Left lung (tissue), 10 donors: ENCODE results near the gene TYRP1. TPM values are rescaled to one million over a fixed set of nuclear protein-coding genes. Genes with fewer than 3 reads are reported as not detected.

Source experiments
- ATAC-seq: fragments of 200-7000 bp; cut with Tn5 transposase; one replicate; pipeline ENCODE4 v1.9.1; 2020; ENCODE audit warnings: moderate library complexity
- DNase-seq, 4 donors: peaks; one replicate each; pipeline ENCODE4 v3.0.0-alpha.2; 2013 to 2020
- H3K27ac ChIP-seq, 2 donors: fragments of 200-600 bp; sonication (generic) in 1 of 2; one replicate each; pipeline versions ENCODE4 v1.5.0 to v1.8.0; 2020 to 2021
- H3K27me3 ChIP-seq, 2 donors: fragments of 200-600 bp; sonication (generic) in 1 of 2; one replicate each; pipeline versions ENCODE4 v1.5.0 to v1.8.0; 2020 to 2021
- H3K36me3 ChIP-seq, 2 donors: fragments of 200-600 bp; sonication (generic) in 1 of 2; one replicate each; pipeline versions ENCODE4 v1.5.0 to v1.8.0; 2020 to 2021
- H3K4me1 ChIP-seq, 2 donors: fragments of 200-600 bp; one replicate each; pipeline ENCODE4 v1.8.0; 2021
- H3K4me3 ChIP-seq, 2 donors: fragments of 200-600 bp; sonication (generic) in 1 of 2; one replicate each; pipeline versions ENCODE4 v1.5.0 to v1.8.0; 2020 to 2021; ENCODE audit warnings: mild to moderate bottlenecking in 1 of 2
- H3K9me3 ChIP-seq, 2 donors: fragments of 200-600 bp; sonication (generic) in 1 of 2; one replicate each; pipeline versions ENCODE4 v1.5.0 to v1.8.0; 2020 to 2021
- intact Hi-C, 2 donors: fragments of 100-400 bp; cut with DNase I; formaldehyde crosslinking; loops; one replicate each; pipeline versions ENCODE4 v1.11.2 to v1.14.2; 2022
- polyA plus RNA-seq, 6 donors: library from polyadenylated mRNA; unstranded; fragments of 120-200 nt; gene quantifications; one replicate each; pipeline ENCODE4 v1.2.1, GENCODE V29; 2013; ENCODE audit not compliant: insufficient read length in 6 of 6
- total RNA-seq, 2 donors: library from RNA; stranded (reverse); fragmentation: NEBNext Ultra II Directional; extraction: Animal tissue kit (Norgen Biotek cat#: 25700); gene quantifications; one replicate each; pipeline ENCODE4 v1.2.1, GENCODE V29; 2021
- TF ChIP-seq, protein P1 (sequence below), 2 donors: fragments of 200-600 bp; sonication (generic) in 1 of 2; IDR thresholded peaks; one replicate each; pipeline versions ENCODE4 v1.5.0 to v1.8.0; 2021; ENCODE audit warnings: antibody characterized with exemption in 2 of 2
- donor health status: DM: no; HTN: yes; CAD: no.
- donor health status: DM: no; HTN: no; CAD: no.

Gene TYRP1
- total and polyA plus RNA-seq, 8 donors = 3.1 to 10.9 (median 8.0) TPM

DNA sequence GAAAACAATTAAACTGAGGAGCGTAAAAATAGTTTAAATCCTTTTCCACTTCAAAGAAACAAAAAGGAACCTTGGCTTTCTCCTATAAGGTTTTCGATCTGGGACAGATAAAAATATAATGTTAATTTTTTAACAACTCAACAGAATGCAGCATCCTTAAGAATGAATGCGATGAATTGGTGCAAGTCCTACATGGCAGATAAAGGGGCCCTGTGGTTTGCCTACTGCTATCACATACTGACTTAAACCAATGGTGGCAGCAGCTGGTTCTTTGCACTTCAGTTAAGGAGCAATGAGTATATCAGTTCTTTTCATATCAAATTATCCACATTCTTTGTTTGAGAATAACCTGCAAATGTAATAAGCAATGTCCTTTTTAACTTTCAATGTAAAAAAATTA is 12.4 kb upstream of the TYRP1 start:
- TF ChIP-seq, protein P1, sequence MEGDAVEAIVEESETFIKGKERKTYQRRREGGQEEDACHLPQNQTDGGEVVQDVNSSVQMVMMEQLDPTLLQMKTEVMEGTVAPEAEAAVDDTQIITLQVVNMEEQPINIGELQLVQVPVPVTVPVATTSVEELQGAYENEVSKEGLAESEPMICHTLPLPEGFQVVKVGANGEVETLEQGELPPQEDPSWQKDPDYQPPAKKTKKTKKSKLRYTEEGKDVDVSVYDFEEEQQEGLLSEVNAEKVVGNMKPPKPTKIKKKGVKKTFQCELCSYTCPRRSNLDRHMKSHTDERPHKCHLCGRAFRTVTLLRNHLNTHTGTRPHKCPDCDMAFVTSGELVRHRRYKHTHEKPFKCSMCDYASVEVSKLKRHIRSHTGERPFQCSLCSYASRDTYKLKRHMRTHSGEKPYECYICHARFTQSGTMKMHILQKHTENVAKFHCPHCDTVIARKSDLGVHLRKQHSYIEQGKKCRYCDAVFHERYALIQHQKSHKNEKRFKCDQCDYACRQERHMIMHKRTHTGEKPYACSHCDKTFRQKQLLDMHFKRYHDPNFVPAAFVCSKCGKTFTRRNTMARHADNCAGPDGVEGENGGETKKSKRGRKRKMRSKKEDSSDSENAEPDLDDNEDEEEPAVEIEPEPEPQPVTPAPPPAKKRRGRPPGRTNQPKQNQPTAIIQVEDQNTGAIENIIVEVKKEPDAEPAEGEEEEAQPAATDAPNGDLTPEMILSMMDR (IDR thresholded peaks at IDR 0.05) = no peak
- H3K36me3 ChIP-seq = no peaks in the 10 kb centered on the region
- H3K4me1 ChIP-seq = no peaks in the 10 kb centered on the region
- ATAC-seq = no peak
- intact Hi-C loops = no loop called here
- no peak overlapping the region for H3K4me3 ChIP-seq
- no peaks in the 10 kb centered on the region for H3K27me3 ChIP-seq
- DNase-seq = no peak
- no peak overlapping the region for H3K27ac ChIP-seq
- H3K9me3 ChIP-seq = no peaks in the 10 kb centered on the region

DNA sequence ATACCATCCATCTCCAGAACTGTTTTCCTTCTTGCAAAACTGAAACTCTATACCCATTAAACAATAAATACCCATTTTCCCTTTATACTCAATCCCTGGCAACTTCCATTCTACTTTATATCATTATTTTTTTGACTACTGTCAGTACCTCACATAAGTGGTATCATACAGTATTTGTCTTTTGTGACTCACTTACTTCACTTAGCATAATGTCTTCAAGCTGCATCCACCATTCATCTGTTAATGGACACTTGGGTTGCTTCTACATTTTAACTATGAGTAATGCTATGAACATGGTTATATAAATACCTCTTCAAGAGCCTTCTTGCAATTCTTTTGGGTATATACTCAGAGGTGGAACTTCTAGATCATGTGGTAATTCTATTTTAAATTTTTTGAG is 11.6 kb upstream of the TYRP1 start:
- H3K27me3 ChIP-seq = no peaks in the 10 kb centered on the region
- H3K4me1 ChIP-seq = no peaks in the 10 kb centered on the region
- H3K27ac ChIP-seq = no peak overlapping the region
- DNase-seq (no peak), ATAC-seq (no peak)
- no peak overlapping the region for H3K4me3 ChIP-seq
- TF ChIP-seq, protein P1 (IDR thresholded peaks at IDR 0.05) = no peak
- H3K9me3 ChIP-seq = no peaks in the 10 kb centered on the region
- intact Hi-C loops = no loop called here
- no peaks in the 10 kb centered on the region for H3K36me3 ChIP-seq

DNA sequence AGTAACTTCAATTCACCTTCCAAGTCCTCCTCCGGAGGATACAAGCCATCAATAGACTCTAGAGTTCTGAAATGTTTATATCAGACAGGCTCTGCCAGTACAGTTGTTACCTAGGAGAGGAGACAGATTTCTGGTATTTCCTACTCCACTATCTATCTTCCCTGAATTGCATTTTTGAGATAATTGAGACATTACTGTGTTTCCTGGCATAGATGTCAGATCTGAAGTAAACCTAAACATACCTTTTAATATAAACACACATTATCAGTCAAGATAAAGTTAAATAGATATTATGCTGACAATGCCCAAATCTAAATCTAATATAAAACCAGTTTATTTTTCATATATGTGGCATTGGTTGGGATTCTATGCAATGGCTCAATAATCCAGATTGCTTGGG is 8.2 kb upstream of the TYRP1 start:
- no peaks in the 10 kb centered on the region for H3K27me3 ChIP-seq
- intact Hi-C loops = no loop called here
- H3K27ac ChIP-seq = no peak overlapping the region
- H3K4me1 ChIP-seq = no peaks in the 10 kb centered on the region
- TF ChIP-seq, protein P1 (IDR thresholded peaks at IDR 0.05) = no peak
- H3K36me3 ChIP-seq = no peaks in the 10 kb centered on the region
- no peaks in the 10 kb centered on the region for H3K9me3 ChIP-seq
- no peak for DNase-seq
- H3K4me3 ChIP-seq = no peak overlapping the region
- ATAC-seq = no peak

DNA sequence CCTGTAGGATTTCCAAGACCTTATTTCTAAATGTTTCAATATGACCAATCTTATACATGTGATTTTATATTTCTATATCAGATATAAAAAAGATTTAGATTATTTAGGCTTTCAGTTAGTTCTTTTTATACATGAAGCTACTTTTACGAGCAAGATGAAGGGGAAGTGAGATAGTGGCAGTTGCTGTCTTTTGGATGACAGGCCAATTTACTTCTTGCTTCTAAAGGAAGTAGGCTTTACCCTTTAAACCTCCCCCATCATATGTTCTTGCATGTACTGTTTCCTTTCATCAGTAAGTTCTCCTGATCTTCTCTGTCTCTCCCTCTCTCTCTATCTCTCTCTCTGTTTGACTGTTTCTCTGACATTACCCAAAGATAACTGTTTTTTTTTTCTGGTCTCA is 4.0 kb upstream of the TYRP1 start:
- Histone ChIP-seq H3K9me3 (no peaks in the 10 kb centered on the region), H3K4me3 (no peak overlapping the region), H3K27me3 (no peaks in the 10 kb centered on the region), H3K36me3 (no peaks in the 10 kb centered on the region), H3K4me1 (no peaks in the 10 kb centered on the region), H3K27ac (no peak overlapping the region)
- TF ChIP-seq, protein P1 (IDR thresholded peaks at IDR 0.05) = no peak
- DNase-seq (no peak), ATAC-seq (no peak)
- intact Hi-C loops = no loop called here

DNA sequence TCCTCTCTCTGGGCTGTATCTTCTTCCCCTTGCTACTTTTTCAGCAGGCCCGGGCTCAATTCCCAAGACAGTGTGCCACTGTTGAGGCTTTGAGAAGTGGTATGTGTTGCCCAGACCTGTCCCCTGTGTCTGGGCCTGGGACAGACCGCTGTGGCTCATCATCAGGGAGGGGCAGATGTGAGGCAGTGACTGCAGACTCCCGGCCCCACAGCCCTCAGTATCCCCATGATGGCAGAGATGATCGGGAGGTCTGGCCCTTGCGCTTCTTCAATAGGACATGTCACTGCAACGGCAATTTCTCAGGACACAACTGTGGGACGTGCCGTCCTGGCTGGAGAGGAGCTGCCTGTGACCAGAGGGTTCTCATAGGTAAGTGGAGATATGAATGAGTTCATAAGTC is 828 bp downstream of the TYRP1 start:
- intact Hi-C loops = no loop called here
- no peaks in the 10 kb centered on the region for H3K36me3 ChIP-seq
- H3K9me3 ChIP-seq = no peaks in the 10 kb centered on the region
- no peak overlapping the region for H3K27ac ChIP-seq
- DNase-seq (peak in 1 of 4 donors; percentile 18), ATAC-seq (no peak)
- TF ChIP-seq, protein P1 (IDR thresholded peaks at IDR 0.05) = no peak
- H3K4me1 ChIP-seq = no peaks in the 10 kb centered on the region
- no peak overlapping the region for H3K4me3 ChIP-seq
- no peaks in the 10 kb centered on the region for H3K27me3 ChIP-seq
